Endothelial cell of umbilical vein (primary cell): ENCODE data around the gene USH1G. TPM values are rescaled to one million over a fixed set of nuclear protein-coding genes. Genes with fewer than 3 reads are reported as not detected.

Experiments used
- BruUV-seq: library from RNA; stranded (reverse); fragments of 400-500 nt; replicated peaks from 2 replicates; lab custom pipeline; 2021; lab: Mats Ljungman, UMichigan
- CTCF ChIA-PET: fragments of 300-600, 350-600 bp; sonication (Branson Sonifier 250); formaldehyde crosslinking; loops from one replicate; lab custom pipeline; 2021; ENCODE audit warnings: antibody characterized with exemption, inconsistent platforms; lab: Charles Lee
- POLR2A ChIA-PET: fragments of 300-600, 350-600 bp; sonication (Branson Sonifier 250); formaldehyde crosslinking; loops from one replicate; lab custom pipeline; 2021; ENCODE audit warnings: antibody characterized with exemption, inconsistent platforms; lab: Charles Lee
- DNase-seq: peaks from one replicate; pipeline ENCODE4 v3.0.0-alpha.2; 2011; ENCODE audit warnings: low read depth, low spot score
- FAIRE-seq: peaks from 2 replicates; lab custom pipeline; 2011; peaks lifted over from hg19 to GRCh38; lab: Jason Lieb, UNC
- H2AFZ ChIP-seq: 2 replicates; pipeline ENCODE4 v1.6.0; 2012; ENCODE audit warnings: low read depth, low read length, control low read depth, inconsistent platforms
- H3K27ac ChIP-seq: 2 replicates; pipeline ENCODE4 v1.5.1; 2011; ENCODE audit warnings: low read depth, mild to moderate bottlenecking, control low read depth, low read length, moderate library complexity; ENCODE audit not compliant: insufficient read depth
- H3K27me3 ChIP-seq, 2 experiments: 2 replicates each; pipeline versions ENCODE4 v1.6.0 to v1.6.1; 2011; ENCODE audit warnings: low read length in 2 of 2, mixed read lengths in 1 of 2; ENCODE audit not compliant: control insufficient read depth in 2 of 2, insufficient read depth in 2 of 2
- H3K36me3 ChIP-seq, 2 experiments: 2 replicates in 1 of 2; 3 replicates in 1 of 2; pipeline ENCODE4 v1.5.1; 2011; ENCODE audit warnings: low read length in 2 of 2, mild to moderate bottlenecking in 1 of 2, moderate library complexity in 1 of 2; ENCODE audit not compliant: control insufficient read depth in 2 of 2, insufficient read depth in 2 of 2; ENCODE audit errors: extremely low read depth in 1 of 2
- H3K4me1 ChIP-seq: 3 replicates; pipeline ENCODE4 v1.5.1; 2011; ENCODE audit warnings: mild to moderate bottlenecking, low read length; ENCODE audit not compliant: control insufficient read depth, insufficient read depth; ENCODE audit errors: extremely low read depth
- H3K4me2 ChIP-seq: 2 replicates; pipeline ENCODE4 v1.6.1; 2011; ENCODE audit warnings: low read length, control low read depth, mixed read lengths; ENCODE audit not compliant: insufficient read depth
- H3K4me3 ChIP-seq, 3 experiments: fragments of 200-600 bp in 1 of 3; sonication (generic), shearing (Covaris generic) in 1 of 3; replicated peaks in 1 of 3; 2 replicates each; pipeline ENCODE4 v1.5.1; 2011 to 2016; ENCODE audit warnings: control low read depth in 3 of 3, low read length in 3 of 3, mild to moderate bottlenecking in 2 of 3, inconsistent platforms in 1 of 3, low read depth in 1 of 3, moderate library complexity in 1 of 3; ENCODE audit not compliant: insufficient read depth in 1 of 3
- H3K79me2 ChIP-seq: 2 replicates; pipeline ENCODE4 v1.6.0; 2012; ENCODE audit warnings: low read length, inconsistent platforms; ENCODE audit not compliant: control insufficient read depth, insufficient read depth
- H3K9ac ChIP-seq: replicated peaks from 2 replicates; pipeline ENCODE3; 2011; ENCODE audit warnings: low read length, control low read depth; ENCODE audit not compliant: insufficient read depth; ENCODE audit errors: extremely low read depth
- H3K9me1 ChIP-seq: replicated peaks from 3 replicates; pipeline ENCODE4 v1.6.0; 2011; ENCODE audit warnings: mild to moderate bottlenecking, low read length; ENCODE audit not compliant: control insufficient read depth, insufficient read depth; ENCODE audit errors: extremely low read depth
- H3K9me3 ChIP-seq: replicated peaks from 2 replicates; pipeline ENCODE4 v1.5.1; 2012; ENCODE audit warnings: low read length, inconsistent platforms; ENCODE audit not compliant: control insufficient read depth, insufficient read depth
- H4K20me1 ChIP-seq: replicated peaks from 2 replicates; pipeline ENCODE3; 2011; ENCODE audit warnings: mild to moderate bottlenecking, low read length; ENCODE audit not compliant: control insufficient read depth, insufficient read depth; ENCODE audit errors: extremely low read depth
- CTCF ChIP-seq, 2 donors: IDR thresholded peaks; 1 replicate in 1 of 2; 2 replicates in 1 of 2; pipeline ENCODE4 v1.5.1; 2011; ENCODE audit warnings: low read length in 2 of 2, mild to moderate bottlenecking in 2 of 2, moderate library complexity in 2 of 2, control low read depth in 1 of 2, inconsistent platforms in 1 of 2, low read depth in 1 of 2; ENCODE audit not compliant: insufficient read depth in 1 of 2; ENCODE audit errors: extremely low read depth in 1 of 2
- EZH2 ChIP-seq: IDR thresholded peaks from 2 replicates; pipeline ENCODE4 v1.6.1; 2012; ENCODE audit warnings: borderline replicate concordance, low read depth, mild to moderate bottlenecking, moderate library complexity, low read length, inconsistent platforms; ENCODE audit not compliant: severe bottlenecking
- MAX ChIP-seq: IDR thresholded peaks from 2 replicates; pipeline ENCODE4 v1.6.1; 2011; ENCODE audit not compliant: insufficient read depth, insufficient read length
- POLR2A ChIP-seq: IDR thresholded peaks from 2 replicates; pipeline ENCODE4 v1.6.1; 2012; ENCODE audit warnings: low read depth, mild to moderate bottlenecking, control low read depth, low read length
- dilution Hi-C: fragments of 300-500 bp; cut with MboI; formaldehyde crosslinking; loops from one replicate; pipeline ENCODE4 v1.15.0; 2019; ENCODE audit warnings: low sequenced_read_pairs; ENCODE audit not compliant: extremely low pct_ligation_motif_present
- intact Hi-C: fragments of 100-400 bp; cut with micrococcal nuclease; formaldehyde crosslinking; loops from one replicate; pipeline ENCODE4 v1.10.0; 2022
- polyA plus RNA-seq, 4 experiments: library from polyadenylated mRNA; depleted of rRNA in 3 of 4; stranded (reverse) in 3 of 4; unstranded in 1 of 4; fragments of >200 nt; gene quantifications; 2 replicates each; pipeline versions ENCODE4 v1.2.1 to v1.2.3, GENCODE V29; 2011 to 2012; ENCODE audit warnings: missing spikeins in 1 of 4
- total RNA-seq: library from RNA; stranded (reverse); gene quantifications from 2 replicates; pipeline ENCODE4 v1.2.3, GENCODE V29; 2021

Gene USH1G
- total and polyA plus RNA-seq, 2 donors (not counting 3 experiments of a cell fraction or from before 2014, with no cell fraction given): not detected

GRCh38 chr17:74935585-74936469, 12.8 kb upstream of the USH1G start, which contains the start of gene OTOP3:
Gene OTOP3, plus strand, starts transcription at chr17:74935898. Its CDS starts 24 bp downstream, at chr17:74935922.
- intact Hi-C loops: no loop called here
- no peaks in the 10 kb centered on the region for H3K9me1 ChIP-seq
- peaks cover 46 to 47% of the 10 kb centered on the region in 2 experiments for H3K27me3 ChIP-seq
- H3K4me2 ChIP-seq: no peak within 1 kb of the TSS
- no peaks in the 10 kb centered on the region for H3K9me3 ChIP-seq
- TF ChIP-seq EZH2 (peak; percentile 99), MAX (no peak)
- ChIA-PET CTCF (interaction anchor here (0.6 to 1.4 kb wide), 4 partner anchors 12 to 26 kb away, joined by 3 to 4 read pairs (median 3); partner anchors contain the start of genes OTOP2 and USH1G), POLR2A (no interaction called here)
- FAIRE-seq (no peak), DNase-seq (no peak)
- H3K4me1 ChIP-seq: no peaks in the 10 kb centered on the region
- no peak within 1 kb of the TSS for H3K27ac ChIP-seq
- no peaks in the 10 kb centered on the region for H3K79me2 ChIP-seq
- H3K36me3 ChIP-seq: no peaks in the 10 kb centered on the region
- no peak within 1 kb of the TSS for H3K9ac ChIP-seq
- no TSS peak for BruUV-seq
- H2AFZ ChIP-seq: no peak within 1 kb of the TSS
- H4K20me1 ChIP-seq: no peaks in the 10 kb centered on the region
- no peak within 1 kb of the TSS for H3K4me3 ChIP-seq
- dilution Hi-C loops: no loop called here

GRCh38 chr17:74935048-74935447, 12.0 kb upstream of the USH1G start:
- H3K4me3 ChIP-seq: no peak overlapping the region
- no peak overlapping the region for H3K9ac ChIP-seq
- no peak overlapping the region for H2AFZ ChIP-seq
- intact Hi-C loops (no loop called here), dilution Hi-C loops (no loop called here)
- H3K27ac ChIP-seq: no peak overlapping the region
- ChIA-PET CTCF (interaction anchor here (0.9 to 1.4 kb wide), 3 partner anchors 11 to 27 kb away, joined by 3 to 4 read pairs (median 3); partner anchors contain the start of genes OTOP2 and USH1G), POLR2A (no interaction called here)
- H3K36me3 ChIP-seq: no peaks in the 10 kb centered on the region
- no peaks in the 10 kb centered on the region for H4K20me1 ChIP-seq
- BruUV-seq: no TSS peak
- no peaks in the 10 kb centered on the region for H3K4me1 ChIP-seq
- no peaks in the 10 kb centered on the region for H3K79me2 ChIP-seq
- H3K4me2 ChIP-seq: no peak overlapping the region
- DNase-seq (no peak), FAIRE-seq (no peak)
- H3K9me3 ChIP-seq: no peaks in the 10 kb centered on the region
- H3K9me1 ChIP-seq: no peaks in the 10 kb centered on the region
- TF ChIP-seq CTCF (IDR thresholded peaks at IDR 0.05; ENCODE audit: extremely low read depth in 1 of 2, insufficient read depth in 1 of 2, low read depth in 1 of 2, low read length in 2 of 2): no peak
- no peak for TF ChIP-seq POLR2A
- TF ChIP-seq EZH2: no peak
- peaks cover 46 to 47% of the 10 kb centered on the region in 2 experiments for H3K27me3 ChIP-seq
